Mucosa of rectum (tissue), 2 donors: ENCODE data around the gene STXBP5L.
"Not testable (repeated sequence)": the region's sequence is repeated elsewhere in the genome, so short reads cannot be mapped to it uniquely, and the experiment has no call there.

Experiments
- H3K27ac ChIP-seq, 2 donors: one replicate each; pipeline ENCODE4 v1.7.0; 2013; ENCODE audit warnings: inconsistent platforms in 2 of 2, low read depth in 2 of 2, low read length in 2 of 2
- H3K27me3 ChIP-seq, 2 donors: one replicate each; pipeline ENCODE4 v1.7.0; 2013; ENCODE audit warnings: low read length in 2 of 2; ENCODE audit not compliant: control insufficient read depth in 2 of 2, insufficient read depth in 2 of 2
- H3K36me3 ChIP-seq, 2 donors: one replicate each; pipeline ENCODE4 v1.7.0; 2013; ENCODE audit warnings: low read length in 2 of 2; ENCODE audit not compliant: control insufficient read depth in 2 of 2, insufficient read depth in 2 of 2
- H3K4me1 ChIP-seq, 2 donors: one replicate each; pipeline ENCODE4 v1.7.0; 2013; ENCODE audit warnings: low read length in 2 of 2, mild to moderate bottlenecking in 1 of 2; ENCODE audit not compliant: control insufficient read depth in 2 of 2, insufficient read depth in 2 of 2
- H3K4me3 ChIP-seq, 2 donors: one replicate each; pipeline ENCODE4 v1.7.0; 2013; ENCODE audit warnings: low read length in 2 of 2
- H3K9ac ChIP-seq, 2 donors: one replicate each; pipeline ENCODE4 v1.7.0; 2013; ENCODE audit warnings: low read length in 2 of 2, low read depth in 1 of 2, mild to moderate bottlenecking in 1 of 2
- H3K9me3 ChIP-seq, 2 donors: one replicate each; pipeline ENCODE4 v1.7.0; 2013; ENCODE audit warnings: low read length in 2 of 2; ENCODE audit not compliant: control insufficient read depth in 2 of 2
- donor health status: healthy.
- donor health status: Normal muscosa, but diverticular disease.

Gene STXBP5L

GRCh38 chr3:120908030-120908794, at the start of gene STXBP5L:
STXBP5L (plus strand) TSS chr3:120908205; CDS start chr3:120909579, 1,374 bp downstream.
- H3K9ac ChIP-seq: peak within 1 kb of the TSS in 1 of 2 donors; percentile 45
- peak within 1 kb of the TSS; percentile 66 to 78 for H3K4me3 ChIP-seq
- peaks cover 8 to 9% of the 10 kb centered on the region in 2 donors for H3K27me3 ChIP-seq
- H3K36me3 ChIP-seq: no peaks in the 10 kb centered on the region
- peaks cover 3 to 11% of the 10 kb centered on the region in 2 donors for H3K4me1 ChIP-seq
- H3K9me3 ChIP-seq: no peaks in the 10 kb centered on the region
- H3K27ac ChIP-seq: no peak within 1 kb of the TSS

- Histone ChIP-seq H3K9me3 (no peaks in the 10 kb centered on the region), H3K27me3 (peaks cover 0 to under 1% of the 10 kb centered on the region in 2 donors), H3K4me1 (no peaks in the 10 kb centered on the region), H3K9ac (no peak overlapping the region), H3K4me3 (no peak overlapping the region), H3K27ac (no peak overlapping the region), H3K36me3 (no peaks in the 10 kb centered on the region)
These were observed 49.5 kb upstream of the STXBP5L start for GRCh38 chr3:120858521-120858920.

- Histone ChIP-seq H3K4me3 (no peak overlapping the region), H3K27me3 (no peaks in the 10 kb centered on the region), H3K9me3 (no peaks in the 10 kb centered on the region), H3K36me3 (no peaks in the 10 kb centered on the region), H3K27ac (no peak overlapping the region), H3K4me1 (no peaks in the 10 kb centered on the region), H3K9ac (no peak overlapping the region)
These were observed 43.5 kb upstream of the STXBP5L start for GRCh38 chr3:120864541-120864940.

GRCh38 chr3:120875507-120875906, 32.5 kb upstream of the STXBP5L start:
- H3K9me3 ChIP-seq: no peaks in the 10 kb centered on the region
- no peak overlapping the region for H3K4me3 ChIP-seq
- H3K9ac ChIP-seq: no peak overlapping the region
- no peaks in the 10 kb centered on the region for H3K36me3 ChIP-seq
- no peaks in the 10 kb centered on the region for H3K4me1 ChIP-seq
- no peaks in the 10 kb centered on the region for H3K27me3 ChIP-seq
- no peak overlapping the region for H3K27ac ChIP-seq

GRCh38 chr3:120875989-120876388, 32.0 kb upstream of the STXBP5L start:
- no peak overlapping the region for H3K4me3 ChIP-seq

GRCh38 chr3:120879411-120879810, 28.6 kb upstream of the STXBP5L start:
- H3K4me3 ChIP-seq: no peak overlapping the region
- no peaks in the 10 kb centered on the region for H3K9me3 ChIP-seq
- no peaks in the 10 kb centered on the region for H3K4me1 ChIP-seq
- no peaks in the 10 kb centered on the region for H3K36me3 ChIP-seq
- H3K9ac ChIP-seq: no peak overlapping the region
- H3K27ac ChIP-seq: no peak overlapping the region
- no peaks in the 10 kb centered on the region for H3K27me3 ChIP-seq

More at GRCh38 chr3:120875989-120876388, 32.0 kb upstream of the STXBP5L start:
- no peaks in the 10 kb centered on the region for H3K9me3 ChIP-seq
- no peaks in the 10 kb centered on the region for H3K36me3 ChIP-seq
- H3K27me3 ChIP-seq: no peaks in the 10 kb centered on the region
- no peak overlapping the region for H3K27ac ChIP-seq
- H3K4me1 ChIP-seq: no peaks in the 10 kb centered on the region
- H3K9ac ChIP-seq: no peak overlapping the region

- Histone ChIP-seq H3K4me1 (no peaks in the 10 kb centered on the region), H3K27me3 (no peaks in the 10 kb centered on the region)
These were observed 15.1 kb upstream of the STXBP5L start for GRCh38 chr3:120892921-120893320.

GRCh38 chr3:120894316-120895057, 13.5 kb upstream of the STXBP5L start:
- Histone ChIP-seq H3K4me3 (no peak overlapping the region), H3K27ac (no peak overlapping the region), H3K36me3 (no peaks in the 10 kb centered on the region), H3K9me3 (no peaks in the 10 kb centered on the region), H3K9ac (no peak overlapping the region), H3K27me3 (no peaks in the 10 kb centered on the region), H3K4me1 (no peaks in the 10 kb centered on the region)

More at GRCh38 chr3:120892921-120893320, 15.1 kb upstream of the STXBP5L start:
- Histone ChIP-seq H3K27ac (no peak overlapping the region), H3K9me3 (no peaks in the 10 kb centered on the region), H3K36me3 (no peaks in the 10 kb centered on the region), H3K9ac (no peak overlapping the region), H3K4me3 (no peak overlapping the region)

GRCh38 chr3:120901716-120902115, 6.3 kb upstream of the STXBP5L start:
- H3K9me3 ChIP-seq, H3K27me3 ChIP-seq: not testable (repeated sequence)

GRCh38 chr3:120903221-120903620, 4.8 kb upstream of the STXBP5L start:
- no peaks in the 10 kb centered on the region for H3K36me3 ChIP-seq
- no peak overlapping the region for H3K27ac ChIP-seq
- no peaks in the 10 kb centered on the region for H3K9me3 ChIP-seq
- no peak overlapping the region for H3K4me3 ChIP-seq
- peaks cover under 1% of the 10 kb centered on the region in 2 donors for H3K4me1 ChIP-seq
- H3K9ac ChIP-seq: no peak overlapping the region
- H3K27me3 ChIP-seq: peaks cover 0 to 3% of the 10 kb centered on the region in 2 donors

More at GRCh38 chr3:120901716-120902115, 6.3 kb upstream of the STXBP5L start:
- not testable (repeated sequence) for H3K4me1 ChIP-seq, H3K36me3 ChIP-seq, H3K9ac ChIP-seq, H3K4me3 ChIP-seq, H3K27ac ChIP-seq
